ENCODE measurements around the gene TEP1. TPM values are rescaled to one million over a fixed set of nuclear protein-coding genes. Genes with fewer than 3 reads are reported as not detected.

Gene TEP1
- total RNA-seq, 1 experiment from 2014 or later = 17.1 TPM

DNA sequence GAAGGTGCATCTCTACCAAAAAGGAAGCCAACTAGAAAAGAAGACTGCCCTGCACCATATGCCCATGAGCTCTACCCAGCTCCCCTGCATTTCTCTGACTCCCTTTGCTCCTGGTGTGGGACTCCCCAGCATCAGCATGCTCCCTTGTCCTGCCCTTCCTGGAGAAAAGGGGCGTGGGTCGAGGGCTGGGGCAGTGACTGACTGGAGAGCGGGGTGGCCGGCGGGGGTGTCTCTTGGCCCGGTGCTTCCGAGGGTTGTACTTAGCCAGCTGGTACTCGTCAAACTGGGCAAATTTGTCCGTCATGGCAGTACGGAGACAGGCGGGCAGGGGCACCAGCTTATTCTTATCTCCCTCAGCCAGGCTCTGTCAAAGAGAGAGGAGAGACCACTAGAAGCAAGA, 9.8 kb downstream of the TEP1 start:
- POLR2A ChIA-PET = no interaction called here
- intact Hi-C loops (cut with micrococcal nuclease; ENCODE audit: unreplicated experiment) (no loop called here), in situ Hi-C loops (cut with HindIII; ENCODE audit: low pct_unique_long_range_greater_than_20kb, low sequenced_read_pairs) (no loop called here)
- no peaks in the 10 kb centered on the region for H3K27me3 ChIP-seq (ENCODE audit: control insufficient read depth, insufficient read depth, low read length)
- BruUV-seq (replicated peaks) = no TSS peak
- no peak overlapping the region for H3K27ac ChIP-seq (ENCODE audit: low read length)
- TF ChIP-seq POLR2AphosphoS5 (IDR thresholded peaks at IDR 0.05; ENCODE audit: low read depth, low read length) = no peak
- TF ChIP-seq SIN3A (IDR thresholded peaks at IDR 0.05; ENCODE audit: borderline replicate concordance, insufficient read depth, low read depth, low read length) = no peak
- no peak for TF ChIP-seq TCF7L2 (IDR thresholded peaks at IDR 0.05; ENCODE audit: low read depth, low read length)
- TF ChIP-seq, protein P1, sequence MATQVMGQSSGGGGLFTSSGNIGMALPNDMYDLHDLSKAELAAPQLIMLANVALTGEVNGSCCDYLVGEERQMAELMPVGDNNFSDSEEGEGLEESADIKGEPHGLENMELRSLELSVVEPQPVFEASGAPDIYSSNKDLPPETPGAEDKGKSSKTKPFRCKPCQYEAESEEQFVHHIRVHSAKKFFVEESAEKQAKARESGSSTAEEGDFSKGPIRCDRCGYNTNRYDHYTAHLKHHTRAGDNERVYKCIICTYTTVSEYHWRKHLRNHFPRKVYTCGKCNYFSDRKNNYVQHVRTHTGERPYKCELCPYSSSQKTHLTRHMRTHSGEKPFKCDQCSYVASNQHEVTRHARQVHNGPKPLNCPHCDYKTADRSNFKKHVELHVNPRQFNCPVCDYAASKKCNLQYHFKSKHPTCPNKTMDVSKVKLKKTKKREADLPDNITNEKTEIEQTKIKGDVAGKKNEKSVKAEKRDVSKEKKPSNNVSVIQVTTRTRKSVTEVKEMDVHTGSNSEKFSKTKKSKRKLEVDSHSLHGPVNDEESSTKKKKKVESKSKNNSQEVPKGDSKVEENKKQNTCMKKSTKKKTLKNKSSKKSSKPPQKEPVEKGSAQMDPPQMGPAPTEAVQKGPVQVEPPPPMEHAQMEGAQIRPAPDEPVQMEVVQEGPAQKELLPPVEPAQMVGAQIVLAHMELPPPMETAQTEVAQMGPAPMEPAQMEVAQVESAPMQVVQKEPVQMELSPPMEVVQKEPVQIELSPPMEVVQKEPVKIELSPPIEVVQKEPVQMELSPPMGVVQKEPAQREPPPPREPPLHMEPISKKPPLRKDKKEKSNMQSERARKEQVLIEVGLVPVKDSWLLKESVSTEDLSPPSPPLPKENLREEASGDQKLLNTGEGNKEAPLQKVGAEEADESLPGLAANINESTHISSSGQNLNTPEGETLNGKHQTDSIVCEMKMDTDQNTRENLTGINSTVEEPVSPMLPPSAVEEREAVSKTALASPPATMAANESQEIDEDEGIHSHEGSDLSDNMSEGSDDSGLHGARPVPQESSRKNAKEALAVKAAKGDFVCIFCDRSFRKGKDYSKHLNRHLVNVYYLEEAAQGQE (IDR thresholded peaks at IDR 0.05; ENCODE audit: insufficient read depth in 1 of 2, low read depth in 2 of 2, low read length in 1 of 2) = no peak
- TF ChIP-seq, protein P2, sequence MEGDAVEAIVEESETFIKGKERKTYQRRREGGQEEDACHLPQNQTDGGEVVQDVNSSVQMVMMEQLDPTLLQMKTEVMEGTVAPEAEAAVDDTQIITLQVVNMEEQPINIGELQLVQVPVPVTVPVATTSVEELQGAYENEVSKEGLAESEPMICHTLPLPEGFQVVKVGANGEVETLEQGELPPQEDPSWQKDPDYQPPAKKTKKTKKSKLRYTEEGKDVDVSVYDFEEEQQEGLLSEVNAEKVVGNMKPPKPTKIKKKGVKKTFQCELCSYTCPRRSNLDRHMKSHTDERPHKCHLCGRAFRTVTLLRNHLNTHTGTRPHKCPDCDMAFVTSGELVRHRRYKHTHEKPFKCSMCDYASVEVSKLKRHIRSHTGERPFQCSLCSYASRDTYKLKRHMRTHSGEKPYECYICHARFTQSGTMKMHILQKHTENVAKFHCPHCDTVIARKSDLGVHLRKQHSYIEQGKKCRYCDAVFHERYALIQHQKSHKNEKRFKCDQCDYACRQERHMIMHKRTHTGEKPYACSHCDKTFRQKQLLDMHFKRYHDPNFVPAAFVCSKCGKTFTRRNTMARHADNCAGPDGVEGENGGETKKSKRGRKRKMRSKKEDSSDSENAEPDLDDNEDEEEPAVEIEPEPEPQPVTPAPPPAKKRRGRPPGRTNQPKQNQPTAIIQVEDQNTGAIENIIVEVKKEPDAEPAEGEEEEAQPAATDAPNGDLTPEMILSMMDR (IDR thresholded peaks at IDR 0.05) = no peak
- H3K4me1 ChIP-seq (ENCODE audit: control insufficient read depth, insufficient read depth, low read length) = no peaks in the 10 kb centered on the region
- no peaks in the 10 kb centered on the region for H3K9me3 ChIP-seq (ENCODE audit: control insufficient read depth, insufficient read depth, low read depth, low read length)
- no peak for ATAC-seq
- CTCF ChIA-PET = no interaction called here
- H3K36me3 ChIP-seq (ENCODE audit: control insufficient read depth, insufficient read depth, low read length) = no peaks in the 10 kb centered on the region
- no peak overlapping the region for H3K4me3 ChIP-seq (ENCODE audit: low read depth in 2 of 2, low read length in 2 of 2)
- no peak for DNase-seq (ENCODE audit: low read depth, low spot score)

DNA sequence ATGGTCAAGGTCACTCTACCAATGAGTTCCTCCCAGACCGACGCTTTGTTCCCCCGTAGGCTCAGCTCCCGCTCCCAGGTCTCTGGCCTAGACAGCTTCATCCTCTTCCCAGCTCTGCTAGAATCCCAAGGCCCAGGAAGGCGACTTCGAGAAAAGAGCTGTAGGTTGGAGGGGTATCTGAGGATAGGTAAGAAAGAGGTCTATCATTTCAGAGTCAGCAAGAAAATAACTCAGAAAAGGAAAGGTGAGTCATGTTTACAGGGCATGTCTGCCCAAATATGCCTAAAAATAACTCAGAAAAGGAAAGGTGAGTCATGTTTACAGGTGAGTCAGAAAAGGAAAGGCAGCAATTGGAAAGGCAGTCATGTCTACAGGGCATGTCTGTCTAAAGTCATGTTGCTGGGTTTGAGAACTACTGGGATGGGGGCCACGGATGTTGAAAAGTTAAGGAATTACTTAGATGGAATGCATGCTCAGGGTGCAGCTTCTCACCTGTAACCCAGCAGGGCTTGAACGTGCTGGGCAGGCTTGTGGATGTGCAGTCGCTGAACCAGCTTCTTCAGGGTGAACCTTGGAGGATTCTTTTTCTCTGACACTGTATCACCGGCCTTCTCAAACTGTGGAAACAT, 12.2 kb downstream of the TEP1 start:
- ATAC-seq (peak; percentile 51; the same call in 1 of the 2 replicates), DNase-seq (ENCODE audit: low read depth, low spot score) (no peak)
- BruUV-seq (replicated peaks) = no TSS peak
- Histone ChIP-seq H3K4me1 (ENCODE audit: control insufficient read depth, insufficient read depth, low read length) (no peaks in the 10 kb centered on the region), H3K4me3 (ENCODE audit: low read depth in 2 of 2, low read length in 2 of 2) (no peak overlapping the region), H3K36me3 (ENCODE audit: control insufficient read depth, insufficient read depth, low read length) (no peaks in the 10 kb centered on the region), H3K9me3 (ENCODE audit: control insufficient read depth, insufficient read depth, low read depth, low read length) (no peaks in the 10 kb centered on the region), H3K27ac (ENCODE audit: low read length) (no peak overlapping the region), H3K27me3 (ENCODE audit: control insufficient read depth, insufficient read depth, low read length) (no peaks in the 10 kb centered on the region)
- ChIA-PET POLR2A (no interaction called here), CTCF (no interaction called here)
- intact Hi-C loops (cut with micrococcal nuclease; ENCODE audit: unreplicated experiment) = no loop called here
- in situ Hi-C loops (cut with HindIII; ENCODE audit: low pct_unique_long_range_greater_than_20kb, low sequenced_read_pairs) = no loop called here
- no peak for TF ChIP-seq SIN3A (IDR thresholded peaks at IDR 0.05; ENCODE audit: borderline replicate concordance, insufficient read depth, low read depth, low read length)
- TF ChIP-seq, protein P2 (IDR thresholded peaks at IDR 0.05) = no peak
- TF ChIP-seq, protein P1 (IDR thresholded peaks at IDR 0.05; ENCODE audit: insufficient read depth in 1 of 2, low read depth in 2 of 2, low read length in 1 of 2) = no peak
- TF ChIP-seq POLR2AphosphoS5 (IDR thresholded peaks at IDR 0.05; ENCODE audit: low read depth, low read length) = no peak
- no peak for TF ChIP-seq TCF7L2 (IDR thresholded peaks at IDR 0.05; ENCODE audit: low read depth, low read length)
